Measurements from ENCODE around the gene TNNI3. TPM values are rescaled to one million over a fixed set of nuclear protein-coding genes. Genes with fewer than 3 reads are reported as not detected.
A peak's percentile ranks its signal among the peaks of the same experiment; 100 is the strongest.

The TNNI3 gene
- total RNA-seq, 4 donors from 2014 or later = not detected

DNA sequence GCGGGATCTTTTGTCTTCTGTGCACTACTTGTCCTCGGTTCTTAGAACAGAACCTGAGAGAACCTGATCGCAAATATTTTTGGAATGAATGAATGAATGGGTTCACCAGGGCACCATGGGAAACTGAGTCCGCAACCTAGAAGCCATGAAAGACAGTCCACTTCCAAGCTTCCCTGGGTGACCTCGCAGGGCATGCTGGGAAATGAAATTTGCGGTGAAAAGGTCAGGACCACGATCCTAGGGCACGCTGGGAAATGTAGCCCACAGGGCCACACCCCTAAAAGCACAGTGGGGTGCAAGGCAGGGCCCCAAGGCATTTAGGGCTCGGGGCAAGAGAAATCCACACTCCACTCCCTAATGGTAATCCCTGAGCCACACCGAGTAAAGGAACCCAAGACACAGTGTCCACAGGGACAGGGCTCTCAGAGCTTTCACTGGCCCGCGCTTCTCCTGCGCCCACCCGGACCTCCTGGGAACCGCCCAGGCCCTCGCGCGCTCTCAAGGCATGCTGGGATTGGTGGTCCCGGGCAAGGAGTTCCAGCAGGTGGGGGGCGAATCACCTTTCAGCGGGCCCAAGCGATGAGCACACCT, 39.0 kb downstream of the TNNI3 start:
- peak overlapping the region in 3 of 4 donors; percentile 73 to 94 (median 83) for H3K27ac ChIP-seq

DNA sequence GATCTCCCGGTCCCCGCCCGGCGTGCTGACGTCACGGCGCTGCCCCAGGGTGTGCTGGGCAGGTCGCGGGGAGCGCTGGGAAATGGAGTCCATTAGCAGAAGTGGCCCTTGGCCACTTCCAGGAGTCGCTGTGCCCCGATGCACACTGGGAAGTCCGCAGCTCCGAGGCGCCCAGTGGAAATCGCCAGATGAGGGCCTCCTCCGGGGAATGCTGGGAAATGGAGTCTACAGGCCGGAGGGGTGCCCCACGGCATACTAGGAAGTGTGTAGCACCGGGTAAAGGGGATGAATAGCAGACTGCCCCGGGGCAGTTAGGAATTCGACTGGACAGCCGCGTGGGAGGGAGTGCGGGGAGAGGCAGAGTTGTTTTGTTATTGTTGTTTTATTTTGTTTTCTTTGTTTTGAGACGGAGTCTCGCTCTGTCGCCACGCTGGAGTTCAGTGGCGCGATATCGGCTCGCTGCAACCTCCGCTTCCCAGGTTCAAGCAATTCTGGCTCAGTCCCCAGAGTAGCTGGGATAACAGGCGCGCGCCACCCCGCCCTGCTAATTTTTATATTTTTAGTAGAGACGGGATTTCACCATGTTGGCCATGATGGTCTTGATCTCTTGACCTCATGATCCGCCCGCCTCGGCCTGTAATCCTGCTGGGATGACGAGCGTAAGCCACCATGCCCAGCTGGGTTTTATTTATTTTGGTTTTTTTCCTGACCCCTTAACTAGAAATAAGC, 39.7 kb downstream of the TNNI3 start:
- no peaks in the 10 kb centered on the region for H3K9me3 ChIP-seq
- H3K4me3 ChIP-seq = peak overlapping the region; percentile 79 to 98 (median 93)
- peaks cover 0 to under 1% (median 0%) of the 10 kb centered on the region in 3 donors for H3K36me3 ChIP-seq
- peak overlapping the region; percentile 73 to 97 (median 88) for H3K27ac ChIP-seq
- TF ChIP-seq, protein P1, sequence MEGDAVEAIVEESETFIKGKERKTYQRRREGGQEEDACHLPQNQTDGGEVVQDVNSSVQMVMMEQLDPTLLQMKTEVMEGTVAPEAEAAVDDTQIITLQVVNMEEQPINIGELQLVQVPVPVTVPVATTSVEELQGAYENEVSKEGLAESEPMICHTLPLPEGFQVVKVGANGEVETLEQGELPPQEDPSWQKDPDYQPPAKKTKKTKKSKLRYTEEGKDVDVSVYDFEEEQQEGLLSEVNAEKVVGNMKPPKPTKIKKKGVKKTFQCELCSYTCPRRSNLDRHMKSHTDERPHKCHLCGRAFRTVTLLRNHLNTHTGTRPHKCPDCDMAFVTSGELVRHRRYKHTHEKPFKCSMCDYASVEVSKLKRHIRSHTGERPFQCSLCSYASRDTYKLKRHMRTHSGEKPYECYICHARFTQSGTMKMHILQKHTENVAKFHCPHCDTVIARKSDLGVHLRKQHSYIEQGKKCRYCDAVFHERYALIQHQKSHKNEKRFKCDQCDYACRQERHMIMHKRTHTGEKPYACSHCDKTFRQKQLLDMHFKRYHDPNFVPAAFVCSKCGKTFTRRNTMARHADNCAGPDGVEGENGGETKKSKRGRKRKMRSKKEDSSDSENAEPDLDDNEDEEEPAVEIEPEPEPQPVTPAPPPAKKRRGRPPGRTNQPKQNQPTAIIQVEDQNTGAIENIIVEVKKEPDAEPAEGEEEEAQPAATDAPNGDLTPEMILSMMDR (IDR thresholded peaks at IDR 0.05) = peak in 2 of 6 experiments; percentile 6 to 9
- TF ChIP-seq POLR2A (IDR thresholded peaks at IDR 0.05) = peak in 1 of 2 donors; percentile 25
- DNase-seq = peak; percentile 98 to 100 (median 99)
- H3K27me3 ChIP-seq = no peaks in the 10 kb centered on the region
- peaks cover 0 to 39% (median 19%) of the 10 kb centered on the region in 4 donors for H3K4me1 ChIP-seq

More for the DNA sequence above, 39.0 kb downstream of the TNNI3 start:
- no peak for TF ChIP-seq POLR2A (IDR thresholded peaks at IDR 0.05)
- TF ChIP-seq, protein P1 (IDR thresholded peaks at IDR 0.05) = no peak
- Histone ChIP-seq H3K9me3 (no peaks in the 10 kb centered on the region), H3K4me3 (peak overlapping the region; percentile 79 to 98 (median 93)), H3K36me3 (no peaks in the 10 kb centered on the region), H3K4me1 (peaks cover 0 to 33% (median 16%) of the 10 kb centered on the region in 4 donors), H3K27me3 (no peaks in the 10 kb centered on the region)
- peak in 1 of 3 donors; percentile 70 for DNase-seq

DNA sequence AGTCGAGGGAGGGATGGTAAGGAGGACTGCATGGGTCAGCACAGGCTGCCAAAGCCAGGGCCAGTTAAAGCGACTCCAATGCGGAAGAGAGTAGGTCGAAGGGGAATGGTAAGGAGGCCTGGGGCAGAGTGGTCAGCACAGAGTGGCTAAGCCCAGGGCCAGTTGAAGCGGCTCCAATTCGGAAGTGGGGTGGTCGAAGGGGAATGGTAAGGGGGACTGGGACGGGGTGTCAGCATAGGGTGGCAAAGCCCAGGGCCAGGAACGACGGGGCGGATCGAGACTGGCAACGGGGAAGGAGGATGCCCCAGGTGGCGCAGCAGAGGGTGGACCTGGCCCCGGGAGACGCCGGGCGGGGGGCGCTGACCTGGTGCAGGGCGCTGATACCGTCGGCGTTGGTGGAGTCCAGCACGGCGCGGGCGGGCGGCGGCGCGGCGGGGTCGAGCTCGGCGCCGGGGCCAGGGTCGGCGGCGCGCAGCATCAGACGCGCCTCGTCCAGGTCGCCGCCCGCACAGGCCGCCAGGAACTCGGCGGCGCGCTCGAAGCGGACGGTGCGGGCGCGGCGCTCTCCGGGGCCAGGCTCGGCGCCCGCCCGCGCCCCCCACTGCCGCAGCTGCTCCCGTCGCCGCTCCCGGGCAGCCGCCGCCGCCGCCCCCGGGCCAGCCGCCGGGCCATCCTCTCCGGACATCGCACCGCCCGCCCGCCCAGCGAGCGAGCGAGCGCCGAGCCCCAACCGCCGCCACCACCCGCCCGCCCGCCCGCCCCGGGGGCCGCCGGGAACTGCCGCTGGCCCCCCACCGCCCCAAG, 40.5 kb downstream of the TNNI3 start, which contains the start of gene PPP1R12C:
Gene PPP1R12C, minus strand, starts transcription at position 779 of the 804 bp plus-strand sequence. Its CDS starts 94 bp downstream, at position 685.
- peak within 1 kb of the TSS; percentile 79 to 98 (median 93) for H3K4me3 ChIP-seq
- no peaks in the 10 kb centered on the region for H3K9me3 ChIP-seq
- TF ChIP-seq POLR2A (IDR thresholded peaks at IDR 0.05) = peak in 1 of 2 donors; percentile 30
- TF ChIP-seq, protein P1 (IDR thresholded peaks at IDR 0.05) = no peak
- H3K4me1 ChIP-seq = peaks cover 0 to 47% (median 19%) of the 10 kb centered on the region in 4 donors
- peak in 1 of 3 donors; percentile 57 for DNase-seq
- no peaks in the 10 kb centered on the region for H3K27me3 ChIP-seq
- H3K27ac ChIP-seq = peak within 1 kb of the TSS; percentile 73 to 97 (median 88)
- peaks cover 0 to 9% (median 0%) of the 10 kb centered on the region in 3 donors for H3K36me3 ChIP-seq

GRCh38 chr19:55116232-55116858, 41.2 kb downstream of the TNNI3 start:
- TF ChIP-seq POLR2A (IDR thresholded peaks at IDR 0.05) = no peak
- TF ChIP-seq, protein P1 (IDR thresholded peaks at IDR 0.05) = no peak
- DNase-seq = peak; percentile 64 to 84 (median 79)
- H3K27me3 ChIP-seq = no peaks in the 10 kb centered on the region
- no peaks in the 10 kb centered on the region for H3K9me3 ChIP-seq
- H3K4me1 ChIP-seq = peaks cover 0 to 50% (median 19%) of the 10 kb centered on the region in 4 donors
- peak overlapping the region; percentile 73 to 97 (median 88) for H3K27ac ChIP-seq
- peak overlapping the region; percentile 79 to 98 (median 93) for H3K4me3 ChIP-seq
- peaks cover 0 to 10% (median 0%) of the 10 kb centered on the region in 3 donors for H3K36me3 ChIP-seq
